ENCODE results near the gene EHBP1L1.

- TF ChIP-seq EZH2 (IDR thresholded peaks at IDR 0.05): no peak
- TF ChIP-seq POLR2A (IDR thresholded peaks at IDR 0.05; ENCODE audit: borderline replicate concordance, extremely low read depth, insufficient read depth, insufficient read length): no peak
- TF ChIP-seq, protein P1, sequence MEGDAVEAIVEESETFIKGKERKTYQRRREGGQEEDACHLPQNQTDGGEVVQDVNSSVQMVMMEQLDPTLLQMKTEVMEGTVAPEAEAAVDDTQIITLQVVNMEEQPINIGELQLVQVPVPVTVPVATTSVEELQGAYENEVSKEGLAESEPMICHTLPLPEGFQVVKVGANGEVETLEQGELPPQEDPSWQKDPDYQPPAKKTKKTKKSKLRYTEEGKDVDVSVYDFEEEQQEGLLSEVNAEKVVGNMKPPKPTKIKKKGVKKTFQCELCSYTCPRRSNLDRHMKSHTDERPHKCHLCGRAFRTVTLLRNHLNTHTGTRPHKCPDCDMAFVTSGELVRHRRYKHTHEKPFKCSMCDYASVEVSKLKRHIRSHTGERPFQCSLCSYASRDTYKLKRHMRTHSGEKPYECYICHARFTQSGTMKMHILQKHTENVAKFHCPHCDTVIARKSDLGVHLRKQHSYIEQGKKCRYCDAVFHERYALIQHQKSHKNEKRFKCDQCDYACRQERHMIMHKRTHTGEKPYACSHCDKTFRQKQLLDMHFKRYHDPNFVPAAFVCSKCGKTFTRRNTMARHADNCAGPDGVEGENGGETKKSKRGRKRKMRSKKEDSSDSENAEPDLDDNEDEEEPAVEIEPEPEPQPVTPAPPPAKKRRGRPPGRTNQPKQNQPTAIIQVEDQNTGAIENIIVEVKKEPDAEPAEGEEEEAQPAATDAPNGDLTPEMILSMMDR (IDR thresholded peaks at IDR 0.05 in 2 of 3, conservative IDR thresholded peaks at IDR 0.05 in 1 of 3; ENCODE audit: borderline replicate concordance in 1 of 3, insufficient read depth in 1 of 3, low read depth in 2 of 3, low read length in 2 of 3): no peak
- TF ChIP-seq SIN3A (IDR thresholded peaks at IDR 0.05; ENCODE audit: low read depth): no peak
- TF ChIP-seq SP1 (IDR thresholded peaks at IDR 0.05; ENCODE audit: low read depth): no peak
- TF ChIP-seq POLR2AphosphoS5 (IDR thresholded peaks at IDR 0.05; ENCODE audit: low read depth, low read length): 0 out of 2 replicates have a peak, but pooled peaks have one; percentile 45
- TF ChIP-seq SRF (IDR thresholded peaks at IDR 0.05; ENCODE audit: low read depth): no peak
- no peak for TF ChIP-seq ZFX (IDR thresholded peaks at IDR 0.05)
- no peak for TF ChIP-seq CEBPB (IDR thresholded peaks at IDR 0.05; ENCODE audit: low read depth)
Observed at GRCh38 chr11:65536412-65537295, 39.2 kb upstream of the EHBP1L1 start.
